Measurements from ENCODE around the gene HEBP2. TPM values are rescaled to one million over a fixed set of nuclear protein-coding genes. Genes with fewer than 3 reads are reported as not detected.
A peak's percentile ranks its signal among the peaks of the same experiment; 100 is the strongest.

Gene HEBP2
- total and polyA plus RNA-seq, 2 of the 13 experiments (the other 11 are each of a cell fraction or from before 2014, with no cell fraction given), result 16.0 to 72.8 TPM

DNA sequence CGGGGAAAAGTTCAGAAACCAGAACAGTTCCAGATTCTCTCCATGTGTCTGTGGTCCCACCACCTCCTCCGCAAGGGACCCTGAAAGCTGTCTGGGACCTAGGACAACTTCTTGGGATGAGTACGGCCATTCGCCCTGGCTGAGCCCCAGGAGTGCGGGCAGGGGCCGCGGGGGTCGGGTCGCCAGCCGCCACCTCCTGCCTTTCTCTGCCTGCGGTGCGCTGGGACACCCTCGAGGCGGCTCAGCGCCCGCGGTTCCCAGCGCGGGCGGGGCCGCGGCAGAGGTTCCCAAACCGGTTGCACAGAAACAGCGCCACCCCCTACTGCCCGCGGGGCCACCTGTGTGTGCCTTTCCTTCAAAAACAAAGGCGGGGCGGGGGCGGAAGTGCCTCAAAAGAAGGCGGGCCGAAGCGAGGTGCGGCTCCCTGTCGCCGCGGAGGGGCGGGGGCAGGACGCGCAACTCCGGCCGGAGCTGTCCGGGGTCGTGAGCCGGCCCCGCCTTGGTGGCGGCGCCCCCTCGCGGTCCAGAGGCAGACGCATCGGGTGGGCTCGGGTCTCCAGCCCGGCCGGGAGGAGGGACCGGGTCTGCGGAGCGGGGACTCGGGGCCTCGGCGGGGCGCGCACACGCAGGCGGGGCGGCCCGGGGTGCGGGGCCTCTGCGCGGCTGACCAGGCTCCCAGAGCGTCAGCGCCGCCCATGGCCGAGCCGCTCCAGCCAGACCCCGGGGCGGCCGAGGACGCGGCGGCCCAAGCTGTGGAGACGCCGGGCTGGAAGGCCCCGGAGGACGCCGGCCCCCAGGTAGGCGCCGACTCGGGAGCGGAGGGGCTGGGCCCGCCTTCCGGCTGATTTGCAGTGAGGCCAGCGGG lies at the start of gene HEBP2 (continued):
- TF ChIP-seq, protein P1, sequence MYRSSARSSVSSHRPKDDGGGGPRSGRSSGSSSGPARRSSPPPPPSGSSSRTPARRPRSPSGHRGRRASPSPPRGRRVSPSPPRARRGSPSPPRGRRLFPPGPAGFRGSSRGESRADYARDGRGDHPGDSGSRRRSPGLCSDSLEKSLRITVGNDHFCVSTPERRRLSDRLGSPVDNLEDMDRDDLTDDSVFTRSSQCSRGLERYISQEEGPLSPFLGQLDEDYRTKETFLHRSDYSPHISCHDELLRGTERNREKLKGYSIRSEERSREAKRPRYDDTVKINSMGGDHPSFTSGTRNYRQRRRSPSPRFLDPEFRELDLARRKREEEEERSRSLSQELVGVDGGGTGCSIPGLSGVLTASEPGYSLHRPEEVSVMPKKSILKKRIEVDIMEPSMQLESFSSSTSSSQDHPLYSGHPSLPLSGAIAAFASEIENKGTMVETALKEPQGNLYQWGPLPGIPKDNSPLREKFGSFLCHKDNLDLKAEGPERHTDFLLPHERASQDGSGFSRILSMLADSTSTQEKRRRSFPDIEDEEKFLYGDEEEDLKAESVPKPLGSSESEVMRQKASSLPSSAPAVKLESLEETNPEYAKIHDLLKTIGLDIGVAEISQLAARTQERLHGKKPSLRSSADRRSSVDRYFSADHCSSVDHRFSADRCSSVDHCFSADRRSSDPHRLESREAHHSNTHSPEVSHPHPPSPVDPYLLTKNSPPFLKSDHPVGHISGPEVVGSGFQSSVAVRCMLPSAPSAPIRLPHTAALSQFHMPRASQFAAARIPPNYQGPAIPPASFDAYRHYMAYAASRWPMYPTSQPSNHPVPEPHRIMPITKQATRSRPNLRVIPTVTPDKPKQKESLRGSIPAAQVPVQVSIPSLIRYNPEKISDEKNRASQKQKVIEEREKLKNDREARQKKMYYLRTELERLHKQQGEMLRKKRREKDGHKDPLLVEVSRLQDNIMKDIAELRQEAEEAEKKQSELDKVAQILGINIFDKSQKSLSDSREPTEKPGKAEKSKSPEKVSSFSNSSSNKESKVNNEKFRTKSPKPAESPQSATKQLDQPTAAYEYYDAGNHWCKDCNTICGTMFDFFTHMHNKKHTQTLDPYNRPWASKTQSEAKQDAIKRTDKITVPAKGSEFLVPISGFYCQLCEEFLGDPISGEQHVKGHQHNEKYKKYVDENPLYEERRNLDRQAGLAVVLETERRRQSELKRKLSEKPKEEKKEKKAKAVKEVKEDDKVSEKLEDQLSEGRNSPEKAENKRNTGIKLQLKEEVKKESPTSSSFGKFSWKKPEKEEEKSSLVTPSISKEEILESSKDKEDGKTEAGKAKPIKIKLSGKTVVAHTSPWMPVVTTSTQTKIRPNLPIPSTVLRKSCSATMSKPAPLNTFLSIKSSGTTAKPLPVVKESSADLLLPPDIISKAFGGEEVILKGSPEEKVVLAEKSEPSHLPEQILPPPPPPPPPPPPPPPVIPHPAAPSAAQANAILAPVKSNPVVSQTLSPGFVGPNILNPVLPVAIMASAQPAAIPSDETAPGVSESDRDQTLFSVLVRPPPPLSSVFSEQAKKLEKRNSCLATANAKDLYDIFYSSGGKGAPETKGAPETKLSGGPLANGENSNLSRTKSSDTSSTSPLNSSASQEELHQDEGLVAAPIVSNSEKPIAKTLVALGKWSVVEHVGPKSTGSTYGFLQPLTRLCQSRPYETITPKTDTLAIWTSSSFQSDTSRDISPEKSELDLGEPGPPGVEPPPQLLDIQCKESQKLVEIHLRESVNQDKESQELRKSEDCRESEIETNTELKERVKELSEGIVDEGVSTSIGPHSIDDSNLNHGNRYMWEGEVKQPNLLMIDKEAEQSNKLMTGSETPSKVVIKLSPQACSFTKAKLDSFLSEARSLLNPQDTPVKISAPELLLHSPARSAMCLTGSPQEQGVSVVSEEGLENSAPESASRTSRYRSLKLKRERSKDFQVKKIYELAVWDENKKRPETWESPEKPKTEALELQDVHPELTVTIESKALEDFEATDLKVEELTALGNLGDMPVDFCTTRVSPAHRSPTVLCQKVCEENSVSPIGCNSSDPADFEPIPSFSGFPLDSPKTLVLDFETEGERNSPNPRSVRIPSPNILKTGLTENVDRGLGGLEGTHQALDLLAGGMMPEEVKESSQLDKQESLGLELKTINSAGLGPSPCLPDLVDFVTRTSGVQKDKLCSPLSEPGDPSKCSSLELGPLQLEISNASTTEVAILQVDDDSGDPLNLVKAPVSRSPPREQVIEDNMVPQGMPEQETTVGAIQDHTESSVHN (CRISPR knock-in tag; IDR thresholded peaks at IDR 0.05), result no peak
- TF ChIP-seq ZNF784 (CRISPR knock-in tag; IDR thresholded peaks at IDR 0.05; ENCODE audit: borderline replicate concordance) (peak; percentile 71), NFYC (CRISPR knock-in tag; IDR thresholded peaks at IDR 0.05) (peak; percentile 25), ZNF75D (CRISPR knock-in tag; IDR thresholded peaks at IDR 0.05; ENCODE audit: borderline replicate concordance) (no peak), ZBTB7A (CRISPR knock-in tag; IDR thresholded peaks at IDR 0.05) (peak; percentile 99), MXD4 (CRISPR knock-in tag; IDR thresholded peaks at IDR 0.05) (peak; percentile 74; the same call in 1 of the 2 replicates), ZNF232 (CRISPR knock-in tag; IDR thresholded peaks at IDR 0.05; ENCODE audit: borderline replicate concordance) (peak; percentile 51), NCOR1 (IDR thresholded peaks at IDR 0.05; ENCODE audit: borderline replicate concordance, low read length) (peak; percentile 38; the same call in 1 of the 2 replicates), SRSF9 (IDR thresholded peaks at IDR 0.05; ENCODE audit: borderline replicate concordance, insufficient read depth, low read depth, low read length, poor library complexity, severe bottlenecking) (no peak), PRDM15 (CRISPR knock-in tag; IDR thresholded peaks at IDR 0.05) (peak; percentile 62; the same call in 1 of the 2 replicates), ZNF792 (CRISPR knock-in tag; IDR thresholded peaks at IDR 0.05) (peak; percentile 95), ZNF615 (CRISPR knock-in tag; IDR thresholded peaks at IDR 0.05; ENCODE audit: borderline replicate concordance) (no peak)
- TF ChIP-seq, protein P2, sequence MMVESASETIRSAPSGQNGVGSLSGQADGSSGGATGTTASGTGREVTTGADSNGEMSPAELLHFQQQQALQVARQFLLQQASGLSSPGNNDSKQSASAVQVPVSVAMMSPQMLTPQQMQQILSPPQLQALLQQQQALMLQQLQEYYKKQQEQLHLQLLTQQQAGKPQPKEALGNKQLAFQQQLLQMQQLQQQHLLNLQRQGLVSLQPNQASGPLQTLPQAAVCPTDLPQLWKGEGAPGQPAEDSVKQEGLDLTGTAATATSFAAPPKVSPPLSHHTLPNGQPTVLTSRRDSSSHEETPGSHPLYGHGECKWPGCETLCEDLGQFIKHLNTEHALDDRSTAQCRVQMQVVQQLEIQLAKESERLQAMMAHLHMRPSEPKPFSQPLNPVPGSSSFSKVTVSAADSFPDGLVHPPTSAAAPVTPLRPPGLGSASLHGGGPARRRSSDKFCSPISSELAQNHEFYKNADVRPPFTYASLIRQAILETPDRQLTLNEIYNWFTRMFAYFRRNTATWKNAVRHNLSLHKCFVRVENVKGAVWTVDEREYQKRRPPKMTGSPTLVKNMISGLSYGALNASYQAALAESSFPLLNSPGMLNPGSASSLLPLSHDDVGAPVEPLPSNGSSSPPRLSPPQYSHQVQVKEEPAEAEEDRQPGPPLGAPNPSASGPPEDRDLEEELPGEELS (CRISPR knock-in tag; IDR thresholded peaks at IDR 0.05), result peak; percentile 85
